ENCODE data around the gene STX11. TPM values are rescaled to one million over a fixed set of nuclear protein-coding genes. Genes with fewer than 3 reads are reported as not detected.

Gene STX11
- polyA plus RNA-seq, 1 donor from 2014 or later, result not detected

DNA sequence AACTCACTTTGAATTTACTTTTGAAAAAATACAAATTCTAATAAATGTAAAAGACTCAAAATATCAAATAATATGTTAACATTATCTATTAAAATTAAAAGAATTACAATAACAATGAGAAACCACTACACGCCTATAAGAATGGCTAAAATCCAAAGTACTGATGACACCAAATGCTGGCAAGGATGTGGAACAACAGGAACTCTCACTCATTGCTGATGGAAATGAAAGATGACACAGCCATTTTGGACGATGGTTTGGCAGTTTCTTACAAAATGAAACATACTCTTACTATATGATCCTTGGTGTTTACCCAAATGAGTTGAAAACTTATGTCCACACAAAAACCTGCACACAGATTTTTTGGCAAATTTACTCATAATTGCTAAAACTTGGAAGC lies 15.6 kb upstream of the STX11 start:
- Histone ChIP-seq H4K20me1 (ENCODE audit: insufficient read depth) (no peaks in the 10 kb centered on the region), H3K9me2 (ENCODE audit: insufficient read depth, low read length) (no peaks in the 10 kb centered on the region), H3F3A (ENCODE audit: insufficient read depth, low read length, poor library complexity, severe bottlenecking) (no peaks in the 10 kb centered on the region), H3K27me3 (ENCODE audit: insufficient read depth, low read depth, low read length) (no peaks in the 10 kb centered on the region), H3K9me3 (ENCODE audit: low read length) (no peaks in the 10 kb centered on the region), H2AFZ (ENCODE audit: low read depth, low read length) (no peak overlapping the region), H3K79me2 (replicated peaks; ENCODE audit: insufficient read depth, low read length) (no peaks in the 10 kb centered on the region), H3K36me3 (ENCODE audit: insufficient read depth, low read length) (no peaks in the 10 kb centered on the region), H3K4me2 (ENCODE audit: low read length) (no peak overlapping the region), H3K9ac (ENCODE audit: low read length) (no peak overlapping the region), H3K27ac (ENCODE audit: low read length) (no peak overlapping the region), H3K4me3 (ENCODE audit: low read length) (no peak overlapping the region)
- TF ChIP-seq POLR2AphosphoS5 (IDR thresholded peaks at IDR 0.05), result no peak
- TF ChIP-seq SMC3 (conservative IDR thresholded peaks at IDR 0.05; ENCODE audit: poor library complexity), result no peak
- TF ChIP-seq MXI1 (conservative IDR thresholded peaks at IDR 0.05; ENCODE audit: poor library complexity, severe bottlenecking), result no peak
- TF ChIP-seq EP300 (conservative IDR thresholded peaks at IDR 0.05; ENCODE audit: poor library complexity, severe bottlenecking), result no peak
- no peak for TF ChIP-seq TAF1 (IDR thresholded peaks at IDR 0.05; ENCODE audit: low read depth)
- TF ChIP-seq, protein P1, sequence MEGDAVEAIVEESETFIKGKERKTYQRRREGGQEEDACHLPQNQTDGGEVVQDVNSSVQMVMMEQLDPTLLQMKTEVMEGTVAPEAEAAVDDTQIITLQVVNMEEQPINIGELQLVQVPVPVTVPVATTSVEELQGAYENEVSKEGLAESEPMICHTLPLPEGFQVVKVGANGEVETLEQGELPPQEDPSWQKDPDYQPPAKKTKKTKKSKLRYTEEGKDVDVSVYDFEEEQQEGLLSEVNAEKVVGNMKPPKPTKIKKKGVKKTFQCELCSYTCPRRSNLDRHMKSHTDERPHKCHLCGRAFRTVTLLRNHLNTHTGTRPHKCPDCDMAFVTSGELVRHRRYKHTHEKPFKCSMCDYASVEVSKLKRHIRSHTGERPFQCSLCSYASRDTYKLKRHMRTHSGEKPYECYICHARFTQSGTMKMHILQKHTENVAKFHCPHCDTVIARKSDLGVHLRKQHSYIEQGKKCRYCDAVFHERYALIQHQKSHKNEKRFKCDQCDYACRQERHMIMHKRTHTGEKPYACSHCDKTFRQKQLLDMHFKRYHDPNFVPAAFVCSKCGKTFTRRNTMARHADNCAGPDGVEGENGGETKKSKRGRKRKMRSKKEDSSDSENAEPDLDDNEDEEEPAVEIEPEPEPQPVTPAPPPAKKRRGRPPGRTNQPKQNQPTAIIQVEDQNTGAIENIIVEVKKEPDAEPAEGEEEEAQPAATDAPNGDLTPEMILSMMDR (IDR thresholded peaks at IDR 0.05; ENCODE audit: poor library complexity, severe bottlenecking), result no peak

DNA sequence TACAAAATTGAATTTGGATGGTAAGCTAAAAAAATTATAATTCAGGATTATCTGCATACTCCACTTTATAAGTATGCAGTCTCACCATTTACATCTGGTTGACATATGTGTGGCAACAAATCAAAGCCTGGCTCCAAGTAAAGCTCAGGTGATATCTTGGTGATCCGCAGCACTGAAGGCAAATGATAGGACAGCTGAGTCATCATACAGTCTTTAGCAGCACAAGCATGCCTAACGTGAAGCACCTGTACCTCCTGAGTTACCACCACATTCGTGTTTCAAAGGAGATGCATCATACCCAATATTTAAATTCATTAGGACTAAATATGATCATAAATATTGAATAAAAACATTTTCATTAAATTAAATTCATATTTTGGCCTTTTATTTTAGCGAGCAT lies 11.8 kb upstream of the STX11 start:
- no peak overlapping the region for H3K27ac ChIP-seq (ENCODE audit: low read length)
- H3K4me3 ChIP-seq (ENCODE audit: low read length), result no peak overlapping the region
- no peaks in the 10 kb centered on the region for H4K20me1 ChIP-seq (ENCODE audit: insufficient read depth)
- TF ChIP-seq EP300 (conservative IDR thresholded peaks at IDR 0.05; ENCODE audit: poor library complexity, severe bottlenecking) (no peak), MXI1 (conservative IDR thresholded peaks at IDR 0.05; ENCODE audit: poor library complexity, severe bottlenecking) (no peak), SMC3 (conservative IDR thresholded peaks at IDR 0.05; ENCODE audit: poor library complexity) (no peak), EZH2 (IDR thresholded peaks at IDR 0.05; ENCODE audit: borderline replicate concordance, insufficient read depth, low read length, poor library complexity, severe bottlenecking) (no peak), RAD21 (conservative IDR thresholded peaks at IDR 0.05) (no peak), TAF1 (IDR thresholded peaks at IDR 0.05; ENCODE audit: low read depth) (no peak), REST (IDR thresholded peaks at IDR 0.05; ENCODE audit: borderline replicate concordance) (no peak), POLR2AphosphoS5 (IDR thresholded peaks at IDR 0.05) (no peak)
- TF ChIP-seq, protein P1 (IDR thresholded peaks at IDR 0.05; ENCODE audit: poor library complexity, severe bottlenecking), result no peak
- no peak overlapping the region for H3K9ac ChIP-seq (ENCODE audit: low read length)
- H3K4me2 ChIP-seq (ENCODE audit: low read length), result no peak overlapping the region
- no peaks in the 10 kb centered on the region for H3K9me3 ChIP-seq (ENCODE audit: low read length)
- H3K27me3 ChIP-seq (ENCODE audit: insufficient read depth, low read depth, low read length), result no peaks in the 10 kb centered on the region
- no peaks in the 10 kb centered on the region for H3K36me3 ChIP-seq (ENCODE audit: insufficient read depth, low read length)
- H3K79me2 ChIP-seq (replicated peaks; ENCODE audit: insufficient read depth, low read length), result no peaks in the 10 kb centered on the region
- no peak overlapping the region for H2AFZ ChIP-seq (ENCODE audit: low read depth, low read length)
- no peaks in the 10 kb centered on the region for H3K9me2 ChIP-seq (ENCODE audit: insufficient read depth, low read length)
- H3F3A ChIP-seq (ENCODE audit: insufficient read depth, low read length, poor library complexity, severe bottlenecking), result no peaks in the 10 kb centered on the region

All from neural cell (in vitro differentiated cells).